GM10266 (cell line): ENCODE measurements around the gene MYBPC2.

Experiments used
- DNase-seq: peaks from one replicate; pipeline ENCODE4 v3.0.0; 2012; ENCODE audit errors: extremely low spot score
- TF ChIP-seq, protein P1 (sequence below): IDR thresholded peaks from 2 replicates; pipeline ENCODE4 v1.5.1; 2012; ENCODE audit warnings: mild to moderate bottlenecking, low read depth; ENCODE audit not compliant: control insufficient read depth, insufficient read depth; ENCODE audit errors: missing control alignments

The MYBPC2 gene

DNA sequence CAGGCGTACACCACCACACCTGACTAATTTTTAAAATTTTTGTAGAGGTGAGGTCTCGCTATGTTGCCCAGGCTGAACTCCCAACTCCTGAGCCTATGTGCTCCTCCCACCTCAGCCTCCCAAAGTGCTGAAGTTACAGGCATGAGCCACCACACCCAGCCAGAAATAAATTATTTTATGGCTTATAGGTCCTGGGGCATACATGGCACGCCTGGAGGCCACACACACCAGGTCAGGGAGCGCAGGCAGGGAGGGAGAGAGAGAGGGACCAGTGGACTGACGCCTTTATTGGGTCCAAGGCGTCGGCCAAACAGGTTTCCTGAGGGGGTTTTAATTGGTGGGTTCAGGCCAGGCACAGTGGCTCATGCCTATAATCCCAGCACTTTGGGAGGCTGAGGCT lies 7.1 kb upstream of the MYBPC2 start:
- TF ChIP-seq, protein P1, sequence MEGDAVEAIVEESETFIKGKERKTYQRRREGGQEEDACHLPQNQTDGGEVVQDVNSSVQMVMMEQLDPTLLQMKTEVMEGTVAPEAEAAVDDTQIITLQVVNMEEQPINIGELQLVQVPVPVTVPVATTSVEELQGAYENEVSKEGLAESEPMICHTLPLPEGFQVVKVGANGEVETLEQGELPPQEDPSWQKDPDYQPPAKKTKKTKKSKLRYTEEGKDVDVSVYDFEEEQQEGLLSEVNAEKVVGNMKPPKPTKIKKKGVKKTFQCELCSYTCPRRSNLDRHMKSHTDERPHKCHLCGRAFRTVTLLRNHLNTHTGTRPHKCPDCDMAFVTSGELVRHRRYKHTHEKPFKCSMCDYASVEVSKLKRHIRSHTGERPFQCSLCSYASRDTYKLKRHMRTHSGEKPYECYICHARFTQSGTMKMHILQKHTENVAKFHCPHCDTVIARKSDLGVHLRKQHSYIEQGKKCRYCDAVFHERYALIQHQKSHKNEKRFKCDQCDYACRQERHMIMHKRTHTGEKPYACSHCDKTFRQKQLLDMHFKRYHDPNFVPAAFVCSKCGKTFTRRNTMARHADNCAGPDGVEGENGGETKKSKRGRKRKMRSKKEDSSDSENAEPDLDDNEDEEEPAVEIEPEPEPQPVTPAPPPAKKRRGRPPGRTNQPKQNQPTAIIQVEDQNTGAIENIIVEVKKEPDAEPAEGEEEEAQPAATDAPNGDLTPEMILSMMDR: no peak
- no peak for DNase-seq

GRCh38 chr19:50427318-50427925 lies 5.3 kb upstream of the MYBPC2 start:
- TF ChIP-seq, protein P1: no peak
- no peak for DNase-seq

GRCh38 chr19:50427997-50428425 lies 4.7 kb upstream of the MYBPC2 start:
- TF ChIP-seq, protein P1: no peak
- no peak for DNase-seq

DNA sequence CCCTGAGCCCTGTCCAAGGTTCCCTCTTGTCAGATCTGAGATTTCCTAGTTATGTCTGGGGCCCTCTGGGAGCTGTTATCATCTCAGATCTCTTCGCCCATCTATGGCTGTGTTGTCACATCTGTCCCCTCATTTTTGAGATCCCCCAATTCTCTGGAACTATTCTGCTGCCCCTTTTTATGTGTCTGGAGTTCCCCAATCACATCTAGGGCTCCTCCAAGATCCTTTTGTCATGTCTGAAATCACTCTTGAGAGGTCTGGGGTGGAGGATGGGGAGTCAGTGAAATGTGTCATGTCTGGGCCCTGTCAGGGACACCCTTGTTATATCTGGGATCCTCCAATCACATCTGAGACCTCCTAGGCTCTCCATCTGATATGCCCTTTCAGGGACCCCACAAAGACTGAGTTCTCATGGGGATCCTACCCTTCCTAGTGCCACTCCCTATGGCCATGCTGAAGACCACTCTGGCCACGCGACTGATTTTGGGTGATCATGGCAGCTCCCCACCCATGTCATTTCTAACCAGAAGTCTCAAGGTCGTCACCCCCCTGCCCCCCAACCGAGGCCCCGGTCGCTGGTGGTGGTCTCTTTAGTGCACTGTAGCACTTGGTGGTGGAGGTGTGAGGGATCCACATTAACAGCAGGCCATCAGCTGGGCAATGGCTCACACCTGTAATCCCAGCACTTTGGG lies 3.8 kb upstream of the MYBPC2 start:
- DNase-seq: no peak
- TF ChIP-seq, protein P1: no peak

GRCh38 chr19:50430888-50431342 lies 1.8 kb upstream of the MYBPC2 start:
- TF ChIP-seq, protein P1: no peak
- DNase-seq: no peak

- TF ChIP-seq, protein P1: no peak
- DNase-seq: peak; percentile 92
These were observed 1.1 kb upstream of the MYBPC2 start for GRCh38 chr19:50431343-50432220.
